Activated gamma-delta T cell treated with Interleukin-2 at 50 U/mL for 16 hours (primary cell): ENCODE results near the gene ZSWIM5.
A peak's percentile ranks its signal among the peaks of the same experiment; 100 is the strongest.
"Not testable (repeated sequence)": the region's sequence is repeated elsewhere in the genome, so short reads cannot be mapped to it uniquely, and the experiment has no call there.

Source experiments
- DNase-seq: peaks from one replicate; pipeline ENCODE4 v3.0.0-alpha.2; 2020

ZSWIM5 gene

GRCh38 chr1:45016090-45016697, 190.2 kb downstream of the ZSWIM5 start:
- no peak for DNase-seq

- DNase-seq, result no peak
Measured at GRCh38 chr1:45015683-45016082, 190.7 kb downstream of the ZSWIM5 start.

- peak; percentile 81 for DNase-seq
Measured at GRCh38 chr1:45014321-45015028, 191.9 kb downstream of the ZSWIM5 start.

GRCh38 chr1:45013551-45014209, 192.7 kb downstream of the ZSWIM5 start:
- DNase-seq, result no peak

- DNase-seq, result no peak
Measured at GRCh38 chr1:45012639-45013278, 193.6 kb downstream of the ZSWIM5 start.

- DNase-seq, result peak; percentile 89
Measured at GRCh38 chr1:45011837-45012638, 194.4 kb downstream of the ZSWIM5 start, which contains the start of gene UROD. Gene UROD (plus strand): TSS chr1:45012254. CDS start chr1:45012266, 12 bp downstream.

- peak; percentile 69 for DNase-seq
Measured at GRCh38 chr1:45010855-45011811, 195.3 kb downstream of the ZSWIM5 start, which contains the start of gene HECTD3. Gene HECTD3 (minus strand): TSS chr1:45011324. CDS start chr1:45011257, 67 bp downstream.

GRCh38 chr1:45009956-45010854, 196.2 kb downstream of the ZSWIM5 start:
- DNase-seq, result no peak

- no peak for DNase-seq
Measured at GRCh38 chr1:45009296-45009865, 197.0 kb downstream of the ZSWIM5 start.

GRCh38 chr1:45008516-45008915, 197.9 kb downstream of the ZSWIM5 start:
- no peak for DNase-seq

- no peak for DNase-seq
Measured at GRCh38 chr1:45008076-45008475, 198.3 kb downstream of the ZSWIM5 start.

- no peak for DNase-seq
Measured at GRCh38 chr1:45007311-45007710, 199.1 kb downstream of the ZSWIM5 start.

GRCh38 chr1:45005761-45006160, 200.6 kb downstream of the ZSWIM5 start:
- no peak for DNase-seq

- no peak for DNase-seq
Measured at GRCh38 chr1:45004281-45004920, 202.0 kb downstream of the ZSWIM5 start.

- no peak for DNase-seq
Measured at GRCh38 chr1:45003741-45004140, 202.7 kb downstream of the ZSWIM5 start.

GRCh38 chr1:45002650-45003645, 203.5 kb downstream of the ZSWIM5 start:
- DNase-seq, result no peak

GRCh38 chr1:45001576-45001975, 204.8 kb downstream of the ZSWIM5 start:
- DNase-seq, result not testable (repeated sequence)

GRCh38 chr1:45001011-45001481, 205.4 kb downstream of the ZSWIM5 start:
- DNase-seq, result no peak
